Retinal pigment epithelial cell (primary cell): Measurements from ENCODE around the gene FAM20C.

Experiments
- DNase-seq: peaks from one replicate; pipeline ENCODE4 v3.0.0-alpha.2; 2010; ENCODE audit warnings: low read depth
- H3K4me3 ChIP-seq: 2 replicates; pipeline ENCODE4 v1.5.1; 2011; ENCODE audit warnings: mild to moderate bottlenecking, low read length, control low read depth, moderate library complexity
- TF ChIP-seq, protein P1 (sequence below): conservative IDR thresholded peaks from 2 replicates; pipeline ENCODE4 v1.5.1; 2011; ENCODE audit warnings: low read depth, low read length, control low read depth, inconsistent platforms

FAM20C gene

DNA sequence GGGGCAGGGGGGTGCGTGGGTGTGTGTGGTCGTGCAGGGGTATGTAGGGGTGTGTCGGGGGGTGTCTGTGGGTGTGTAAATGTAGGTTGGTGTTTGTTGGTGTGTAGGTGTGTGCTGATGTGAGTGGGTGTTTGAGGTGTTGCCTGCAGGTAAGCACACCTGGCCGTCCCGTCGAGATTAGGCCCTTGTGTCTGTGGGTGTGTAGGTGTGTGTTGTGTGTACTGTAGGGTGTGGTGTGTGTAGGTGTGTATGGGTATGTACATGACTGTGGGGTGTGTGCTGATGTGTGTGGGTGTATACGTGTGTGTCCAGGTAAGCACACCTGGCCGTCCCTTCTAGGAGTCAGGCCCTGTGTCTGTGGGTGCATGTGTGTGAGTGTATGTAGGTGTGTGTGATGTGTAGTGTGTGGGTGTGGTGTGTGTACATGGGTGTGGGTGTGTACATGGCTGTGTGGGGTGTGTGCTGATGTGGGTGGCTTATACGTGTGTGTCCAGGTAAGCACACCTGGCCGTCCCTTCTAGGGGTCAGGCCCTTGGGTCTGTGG lies 15.8 kb downstream of the FAM20C start:
- no peak overlapping the region for H3K4me3 ChIP-seq
- DNase-seq = no peak
- TF ChIP-seq, protein P1, sequence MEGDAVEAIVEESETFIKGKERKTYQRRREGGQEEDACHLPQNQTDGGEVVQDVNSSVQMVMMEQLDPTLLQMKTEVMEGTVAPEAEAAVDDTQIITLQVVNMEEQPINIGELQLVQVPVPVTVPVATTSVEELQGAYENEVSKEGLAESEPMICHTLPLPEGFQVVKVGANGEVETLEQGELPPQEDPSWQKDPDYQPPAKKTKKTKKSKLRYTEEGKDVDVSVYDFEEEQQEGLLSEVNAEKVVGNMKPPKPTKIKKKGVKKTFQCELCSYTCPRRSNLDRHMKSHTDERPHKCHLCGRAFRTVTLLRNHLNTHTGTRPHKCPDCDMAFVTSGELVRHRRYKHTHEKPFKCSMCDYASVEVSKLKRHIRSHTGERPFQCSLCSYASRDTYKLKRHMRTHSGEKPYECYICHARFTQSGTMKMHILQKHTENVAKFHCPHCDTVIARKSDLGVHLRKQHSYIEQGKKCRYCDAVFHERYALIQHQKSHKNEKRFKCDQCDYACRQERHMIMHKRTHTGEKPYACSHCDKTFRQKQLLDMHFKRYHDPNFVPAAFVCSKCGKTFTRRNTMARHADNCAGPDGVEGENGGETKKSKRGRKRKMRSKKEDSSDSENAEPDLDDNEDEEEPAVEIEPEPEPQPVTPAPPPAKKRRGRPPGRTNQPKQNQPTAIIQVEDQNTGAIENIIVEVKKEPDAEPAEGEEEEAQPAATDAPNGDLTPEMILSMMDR = no peak

DNA sequence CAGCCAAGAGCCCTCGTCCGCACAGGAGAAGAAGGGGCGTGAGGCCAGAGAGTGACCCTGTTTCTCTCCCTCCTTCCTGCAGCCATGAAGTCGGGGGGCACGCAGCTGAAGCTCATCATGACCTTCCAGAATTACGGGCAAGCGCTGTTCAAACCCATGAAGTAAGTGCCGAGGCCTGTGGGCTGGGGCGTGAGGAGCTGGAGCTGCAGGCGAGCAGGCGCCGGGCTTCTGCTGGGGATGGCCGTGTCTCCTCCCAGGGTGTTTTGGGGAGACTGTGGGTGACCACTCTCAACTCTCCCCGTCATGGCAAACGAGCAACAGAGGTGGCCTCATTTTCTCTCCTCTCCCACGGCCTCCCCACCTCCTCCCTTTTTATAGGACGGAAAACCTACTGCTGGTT lies 16.4 kb downstream of the FAM20C start:
- H3K4me3 ChIP-seq = no peak overlapping the region
- TF ChIP-seq, protein P1 = no peak
- DNase-seq = no peak

DNA sequence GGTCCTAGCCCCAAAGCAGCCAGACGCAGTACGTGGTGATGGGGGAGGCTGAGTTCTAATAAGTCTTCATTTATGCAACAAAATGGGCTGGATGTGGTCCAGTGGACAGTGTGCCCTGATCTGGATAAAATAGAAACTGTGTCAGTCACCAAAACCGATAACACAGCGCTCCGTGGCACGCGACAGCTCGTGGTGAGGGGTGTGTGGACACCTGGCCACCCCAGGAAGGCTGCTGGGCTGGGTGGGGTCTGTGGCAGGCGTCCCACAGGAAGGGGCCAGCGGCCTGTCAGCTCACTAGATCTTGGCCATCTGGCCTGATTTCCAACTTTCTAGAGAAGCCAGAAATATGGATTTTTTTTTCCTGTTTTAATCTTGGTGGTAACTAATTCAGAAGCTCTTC lies 17.0 kb downstream of the FAM20C start:
- H3K4me3 ChIP-seq = no peak overlapping the region
- TF ChIP-seq, protein P1 = no peak
- DNase-seq = no peak

DNA sequence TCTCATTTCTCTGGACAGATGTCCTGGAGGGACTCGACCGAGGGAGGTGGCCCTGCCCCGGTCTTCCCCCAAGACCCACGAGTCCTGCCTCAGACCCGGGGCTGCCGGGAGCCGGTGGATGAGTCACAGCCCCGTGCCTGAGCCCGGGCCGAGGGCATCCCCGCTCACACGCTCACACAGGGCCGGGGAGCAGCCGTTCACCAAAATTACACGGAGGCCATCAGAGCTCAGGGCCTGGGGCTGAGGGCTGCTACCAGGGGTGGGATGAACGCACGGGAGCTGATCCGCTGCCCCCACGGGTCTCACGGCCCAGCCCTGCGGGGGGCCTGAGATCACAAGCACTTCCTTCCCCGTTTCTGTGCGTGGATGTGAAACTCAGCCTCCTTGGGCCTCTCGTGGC lies 17.5 kb downstream of the FAM20C start:
- DNase-seq = no peak
- H3K4me3 ChIP-seq = no peak overlapping the region
- TF ChIP-seq, protein P1 = no peak

DNA sequence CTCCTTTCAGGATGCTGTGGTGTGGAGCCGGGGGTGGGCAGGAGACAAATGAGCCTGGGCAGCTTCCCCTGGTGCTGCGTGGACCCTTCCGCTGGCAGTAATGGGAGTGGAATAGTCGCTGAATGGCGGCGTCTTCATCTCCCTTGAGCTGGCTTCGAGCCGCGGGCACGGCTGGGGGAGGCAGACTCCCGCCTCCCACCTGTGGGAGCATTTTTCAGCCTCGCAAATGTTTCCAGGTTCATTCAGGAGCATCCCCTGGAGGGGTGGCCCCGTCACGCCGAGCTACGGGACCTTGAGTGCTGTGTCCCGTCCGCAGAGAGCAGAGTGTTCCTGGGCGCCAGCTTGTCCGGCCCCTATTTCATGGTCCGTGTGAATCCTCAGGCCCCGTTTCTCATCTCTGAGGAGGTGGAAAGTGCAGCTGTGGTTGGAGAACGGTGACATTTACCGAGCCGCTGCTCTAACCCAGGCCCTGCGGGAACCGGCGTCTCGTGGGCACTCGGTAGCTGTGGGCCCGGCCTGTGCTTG lies 18.1 kb downstream of the FAM20C start:
- no peak overlapping the region for H3K4me3 ChIP-seq
- no peak for DNase-seq
- TF ChIP-seq, protein P1 = no peak

DNA sequence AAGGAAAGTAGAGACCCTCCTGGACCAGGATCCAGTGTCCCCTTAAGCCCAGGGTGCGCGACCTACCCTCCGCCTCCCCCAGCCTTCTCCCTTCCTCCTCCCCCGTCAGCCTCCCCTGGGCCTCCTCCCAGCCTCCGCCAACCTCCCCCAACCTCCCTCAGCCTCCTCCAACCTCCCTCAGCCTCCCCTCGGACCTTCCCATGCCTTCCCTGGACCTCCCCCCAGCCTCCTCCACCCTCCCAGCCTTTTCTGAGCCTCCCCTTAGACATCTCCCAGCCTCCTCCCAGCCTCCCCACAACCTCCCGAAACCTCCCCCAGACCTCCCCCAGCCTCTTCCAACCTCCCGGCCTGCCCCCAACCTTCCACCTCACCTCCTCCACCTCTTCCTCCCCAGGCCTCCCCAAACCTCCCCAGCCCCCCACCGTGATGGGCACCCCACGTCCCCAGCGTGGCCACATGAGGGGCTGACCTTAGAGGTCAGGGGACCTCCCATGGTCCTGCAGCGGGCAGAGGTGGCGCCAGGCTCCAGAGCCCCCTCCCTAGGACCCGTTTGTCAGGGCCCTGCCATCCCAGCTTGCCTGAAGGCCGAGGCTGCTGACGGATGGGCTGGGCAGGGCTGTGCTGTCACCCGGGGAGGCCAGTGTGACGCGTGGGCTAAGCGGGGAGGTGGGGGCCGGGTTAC lies 18.8 kb downstream of the FAM20C start:
- no peak for DNase-seq
- no peak overlapping the region for H3K4me3 ChIP-seq
- TF ChIP-seq, protein P1 = no peak

DNA sequence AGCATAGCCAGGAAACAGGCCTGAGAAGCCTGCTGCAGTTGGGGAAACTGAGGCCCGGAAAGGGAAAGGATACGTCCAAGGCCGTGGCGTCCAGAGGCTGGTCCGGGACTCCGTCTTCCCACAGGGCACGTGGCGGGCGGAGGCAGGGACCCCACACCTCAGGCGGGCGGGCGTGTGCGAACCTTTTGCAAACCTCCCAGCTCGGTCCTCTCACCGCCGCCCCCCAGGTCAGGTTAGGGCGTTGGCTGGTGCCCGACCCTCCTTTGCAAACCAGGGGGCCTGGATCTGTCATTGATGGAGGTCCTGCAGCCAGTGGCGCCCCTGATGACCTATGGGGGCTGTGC lies 19.3 kb downstream of the FAM20C start:
- DNase-seq = no peak
- no peak overlapping the region for H3K4me3 ChIP-seq
- TF ChIP-seq, protein P1 = no peak
